ENCODE data around the gene PPFIA3. TPM values are rescaled to one million over a fixed set of nuclear protein-coding genes. Genes with fewer than 3 reads are reported as not detected.

Gene PPFIA3
- total and polyA plus RNA-seq, 2 donors (not counting 1 experiment from before 2014, with no cell fraction given), result 0.62 to 1.3 TPM

- Histone ChIP-seq H2AFZ (ENCODE audit: low read length) (no peak overlapping the region), H3K27me3 (ENCODE audit: control insufficient read depth, insufficient read depth, low read length) (no peaks in the 10 kb centered on the region), H3K4me1 (ENCODE audit: control insufficient read depth, extremely low read depth, insufficient read depth, low read length) (no peaks in the 10 kb centered on the region), H3K9ac (ENCODE audit: insufficient read depth, low read length) (no peak overlapping the region), H3K9me3 (ENCODE audit: control insufficient read depth, insufficient read depth, low read depth, low read length) (no peaks in the 10 kb centered on the region), H3K4me3 (replicated peaks in 1 of 4; ENCODE audit: control extremely low read depth in 1 of 4, insufficient read depth in 1 of 4, low read depth in 3 of 4, low read length in 4 of 4) (no peak overlapping the region), H3K36me3 (ENCODE audit: control insufficient read depth, insufficient read depth, low read length) (no peaks in the 10 kb centered on the region), H3K79me2 (ENCODE audit: control insufficient read depth, insufficient read depth, low read length) (no peaks in the 10 kb centered on the region), H3K4me2 (ENCODE audit: extremely low read depth, insufficient read depth, low read length) (no peak overlapping the region), H3K27ac (ENCODE audit: insufficient read depth, low read length) (no peak overlapping the region), H4K20me1 (ENCODE audit: control insufficient read depth, extremely low read depth, insufficient read depth, low read length) (no peaks in the 10 kb centered on the region)
- no peak for TF ChIP-seq CTCF (conservative IDR thresholded peaks at IDR 0.05 in 1 of 2, IDR thresholded peaks at IDR 0.05 in 1 of 2; ENCODE audit: low read depth in 1 of 2, low read length in 2 of 2)
- TF ChIP-seq EZH2 (IDR thresholded peaks at IDR 0.05; ENCODE audit: low read length, missing control alignments), result no peak
- no peak for DNase-seq (ENCODE audit: low read depth in 2 of 2)
Observed at GRCh38 chr19:49165865-49166301, 46.5 kb downstream of the PPFIA3 start.

GRCh38 chr19:49167857-49168409 is 48.6 kb downstream of the PPFIA3 start:
- TF ChIP-seq CTCF (conservative IDR thresholded peaks at IDR 0.05 in 1 of 2, IDR thresholded peaks at IDR 0.05 in 1 of 2; ENCODE audit: low read depth in 1 of 2, low read length in 2 of 2) (no peak), EZH2 (IDR thresholded peaks at IDR 0.05; ENCODE audit: low read length, missing control alignments) (no peak)
- no peak overlapping the region for H3K27ac ChIP-seq (ENCODE audit: insufficient read depth, low read length)
- DNase-seq (ENCODE audit: low read depth in 2 of 2), result no peak

GRCh38 chr19:49168421-49168820 is 49.1 kb downstream of the PPFIA3 start:
- TF ChIP-seq CTCF (conservative IDR thresholded peaks at IDR 0.05 in 1 of 2, IDR thresholded peaks at IDR 0.05 in 1 of 2; ENCODE audit: low read depth in 1 of 2, low read length in 2 of 2), result no peak
- no peak for TF ChIP-seq EZH2 (IDR thresholded peaks at IDR 0.05; ENCODE audit: low read length, missing control alignments)

More at GRCh38 chr19:49167857-49168409, 48.6 kb downstream of the PPFIA3 start:
- Histone ChIP-seq H3K9me3 (ENCODE audit: control insufficient read depth, insufficient read depth, low read depth, low read length) (no peaks in the 10 kb centered on the region), H3K4me2 (ENCODE audit: extremely low read depth, insufficient read depth, low read length) (no peak overlapping the region), H3K9ac (ENCODE audit: insufficient read depth, low read length) (no peak overlapping the region), H3K4me3 (replicated peaks in 1 of 4; ENCODE audit: control extremely low read depth in 1 of 4, insufficient read depth in 1 of 4, low read depth in 3 of 4, low read length in 4 of 4) (no peak overlapping the region), H3K36me3 (ENCODE audit: control insufficient read depth, insufficient read depth, low read length) (peaks cover 4% of the 10 kb centered on the region), H3K79me2 (ENCODE audit: control insufficient read depth, insufficient read depth, low read length) (no peaks in the 10 kb centered on the region), H4K20me1 (ENCODE audit: control insufficient read depth, extremely low read depth, insufficient read depth, low read length) (no peaks in the 10 kb centered on the region), H3K27me3 (ENCODE audit: control insufficient read depth, insufficient read depth, low read length) (no peaks in the 10 kb centered on the region), H3K4me1 (ENCODE audit: control insufficient read depth, extremely low read depth, insufficient read depth, low read length) (no peaks in the 10 kb centered on the region), H2AFZ (ENCODE audit: low read length) (no peak overlapping the region)

More at GRCh38 chr19:49168421-49168820, 49.1 kb downstream of the PPFIA3 start:
- no peaks in the 10 kb centered on the region for H3K27me3 ChIP-seq (ENCODE audit: control insufficient read depth, insufficient read depth, low read length)
- DNase-seq (ENCODE audit: low read depth in 2 of 2), result no peak
- no peak overlapping the region for H3K4me3 ChIP-seq (replicated peaks in 1 of 4; ENCODE audit: control extremely low read depth in 1 of 4, insufficient read depth in 1 of 4, low read depth in 3 of 4, low read length in 4 of 4)
- no peaks in the 10 kb centered on the region for H3K4me1 ChIP-seq (ENCODE audit: control insufficient read depth, extremely low read depth, insufficient read depth, low read length)
- H3K9ac ChIP-seq (ENCODE audit: insufficient read depth, low read length), result no peak overlapping the region
- H3K27ac ChIP-seq (ENCODE audit: insufficient read depth, low read length), result no peak overlapping the region
- H3K9me3 ChIP-seq (ENCODE audit: control insufficient read depth, insufficient read depth, low read depth, low read length), result no peaks in the 10 kb centered on the region
- H3K36me3 ChIP-seq (ENCODE audit: control insufficient read depth, insufficient read depth, low read length), result peaks cover 4% of the 10 kb centered on the region
- no peaks in the 10 kb centered on the region for H3K79me2 ChIP-seq (ENCODE audit: control insufficient read depth, insufficient read depth, low read length)
- H4K20me1 ChIP-seq (ENCODE audit: control insufficient read depth, extremely low read depth, insufficient read depth, low read length), result no peaks in the 10 kb centered on the region
- no peak overlapping the region for H3K4me2 ChIP-seq (ENCODE audit: extremely low read depth, insufficient read depth, low read length)
- H2AFZ ChIP-seq (ENCODE audit: low read length), result no peak overlapping the region

Data from fibroblast of lung (primary cell).